Parathyroid adenoma (tissue), 2 donors: ENCODE data around the gene PLAC8.
"Not testable (repeated sequence)": the region's sequence is repeated elsewhere in the genome, so short reads cannot be mapped to it uniquely, and the experiment has no call there.

Experiments
- H2AFZ ChIP-seq: fragments of 300-600 bp; sonication (generic); one replicate; pipeline ENCODE4 v1.7.0; 2017; ENCODE audit warnings: antibody characterized with exemption, mild to moderate bottlenecking
- H3K27ac ChIP-seq: fragments of 300-600 bp; sonication (generic); one replicate; pipeline ENCODE4 v1.7.0; 2017
- H3K27me3 ChIP-seq: fragments of 300-600 bp; sonication (generic); one replicate; pipeline ENCODE4 v1.7.0; 2017; ENCODE audit warnings: low read length; ENCODE audit not compliant: control insufficient read depth, insufficient read depth
- H3K36me3 ChIP-seq: fragments of 300-600 bp; sonication (generic); one replicate; pipeline ENCODE4 v1.7.0; 2017; ENCODE audit warnings: low read length; ENCODE audit not compliant: control insufficient read depth, insufficient read depth
- H3K4me1 ChIP-seq: fragments of 300-600 bp; sonication (generic); one replicate; pipeline ENCODE4 v1.7.0; 2017; ENCODE audit warnings: control low read depth
- H3K4me2 ChIP-seq: fragments of 300-600 bp; sonication (generic); one replicate; pipeline ENCODE4 v1.7.0; 2017; ENCODE audit warnings: low read length
- H3K4me3 ChIP-seq: fragments of 300-600 bp; sonication (generic); one replicate; pipeline ENCODE4 v1.7.0; 2017; ENCODE audit warnings: low read depth, low read length
- H3K79me2 ChIP-seq: fragments of 300-600 bp; sonication (generic); one replicate; pipeline ENCODE4 v1.7.0; 2017; ENCODE audit warnings: control low read depth
- H3K9ac ChIP-seq: fragments of 300-600 bp; sonication (generic); one replicate; pipeline ENCODE4 v1.7.0; 2017; ENCODE audit warnings: mild to moderate bottlenecking
- H3K9me3 ChIP-seq: fragments of 300-600 bp; sonication (generic); one replicate; pipeline ENCODE4 v1.7.0; 2017; ENCODE audit warnings: low read length; ENCODE audit not compliant: control insufficient read depth
- CTCF ChIP-seq: fragments of 300-600 bp; sonication (generic); IDR thresholded peaks from one replicate; pipeline ENCODE4 v1.7.0; 2017; ENCODE audit warnings: antibody characterized with exemption, mild to moderate bottlenecking
- donor health status: primary hyperparathyroidism.

Gene PLAC8

GRCh38 chr4:83112678-83113428, 1.7 kb downstream of the PLAC8 start:
- H3K4me3 ChIP-seq: no peak overlapping the region
- no peak for TF ChIP-seq CTCF
- no peaks in the 10 kb centered on the region for H3K79me2 ChIP-seq
- H3K27me3 ChIP-seq: no peaks in the 10 kb centered on the region
- no peak overlapping the region for H3K4me2 ChIP-seq
- H3K9me3 ChIP-seq: no peaks in the 10 kb centered on the region
- no peak overlapping the region for H2AFZ ChIP-seq
- H3K36me3 ChIP-seq: no peaks in the 10 kb centered on the region
- no peaks in the 10 kb centered on the region for H3K4me1 ChIP-seq
- H3K9ac ChIP-seq: no peak overlapping the region
- no peak overlapping the region for H3K27ac ChIP-seq

GRCh38 chr4:83112231-83112630, 2.3 kb downstream of the PLAC8 start:
- no peak for TF ChIP-seq CTCF
- H3K9me3 ChIP-seq: no peaks in the 10 kb centered on the region
- H3K4me3 ChIP-seq: no peak overlapping the region
- H3K27me3 ChIP-seq: no peaks in the 10 kb centered on the region
- H3K4me2 ChIP-seq: no peak overlapping the region
- H3K9ac ChIP-seq: no peak overlapping the region
- H3K79me2 ChIP-seq: no peaks in the 10 kb centered on the region
- no peak overlapping the region for H3K27ac ChIP-seq
- no peaks in the 10 kb centered on the region for H3K36me3 ChIP-seq
- H2AFZ ChIP-seq: no peak overlapping the region
- no peaks in the 10 kb centered on the region for H3K4me1 ChIP-seq

GRCh38 chr4:83111751-83112141, 2.8 kb downstream of the PLAC8 start:
- H3K27ac ChIP-seq, H3K4me1 ChIP-seq, H3K4me3 ChIP-seq, H3K9me3 ChIP-seq, H3K27me3 ChIP-seq, H3K36me3 ChIP-seq, H2AFZ ChIP-seq, H3K4me2 ChIP-seq, H3K79me2 ChIP-seq, H3K9ac ChIP-seq: not testable (repeated sequence)

GRCh38 chr4:83110970-83111750, 3.4 kb downstream of the PLAC8 start:
- Histone ChIP-seq H3K36me3 (no peaks in the 10 kb centered on the region), H2AFZ (peak overlapping the region; percentile 69), H3K27ac (no peak overlapping the region), H3K9me3 (no peaks in the 10 kb centered on the region), H3K4me2 (no peak overlapping the region), H3K4me3 (no peak overlapping the region), H3K9ac (no peak overlapping the region), H3K4me1 (no peaks in the 10 kb centered on the region), H3K27me3 (no peaks in the 10 kb centered on the region), H3K79me2 (no peaks in the 10 kb centered on the region)
- no peak for TF ChIP-seq CTCF

GRCh38 chr4:83110223-83110945, 4.1 kb downstream of the PLAC8 start:
- no peaks in the 10 kb centered on the region for H3K4me1 ChIP-seq
- TF ChIP-seq CTCF: peak; percentile 33
- peak overlapping the region; percentile 63 for H3K4me3 ChIP-seq
- H2AFZ ChIP-seq: peak overlapping the region; percentile 69
- H3K4me2 ChIP-seq: peak overlapping the region; percentile 76
- no peaks in the 10 kb centered on the region for H3K9me3 ChIP-seq
- H3K79me2 ChIP-seq: no peaks in the 10 kb centered on the region
- no peak overlapping the region for H3K9ac ChIP-seq
- H3K27me3 ChIP-seq: no peaks in the 10 kb centered on the region
- no peak overlapping the region for H3K27ac ChIP-seq
- H3K36me3 ChIP-seq: no peaks in the 10 kb centered on the region
